Effector memory CD8-positive, alpha-beta T cell (primary cell): ENCODE data around the gene EPHB3.

Experiments
- ATAC-seq: fragments of 150-1000 bp; cut with Tn5 transposase; replicated peaks from 2 replicates; pipeline ENCODE4 v1.10.0; 2021; ENCODE audit warnings: mild to moderate bottlenecking, moderate library complexity
- DNase-seq, 3 experiments: peaks; one replicate each; pipeline ENCODE4 v3.0.0; 2021
- H3K27ac Mint-ChIP-seq, 2 donors: one replicate each; pipeline ENCODE4 v1.8.0; 2022; ENCODE audit warnings: mild to moderate bottlenecking in 2 of 2, mixed read lengths in 2 of 2, moderate library complexity in 2 of 2
- H3K27me3 Mint-ChIP-seq, 2 donors: one replicate each; pipeline ENCODE4 v1.8.0; 2022; ENCODE audit warnings: mixed read lengths in 2 of 2
- H3K36me3 Mint-ChIP-seq: one replicate; pipeline ENCODE4 v1.8.0; 2022; ENCODE audit warnings: mild to moderate bottlenecking, moderate library complexity, mixed read lengths; ENCODE audit not compliant: insufficient read depth
- H3K4me1 Mint-ChIP-seq, 2 donors: one replicate each; pipeline ENCODE4 v1.8.0; 2022; ENCODE audit warnings: low read depth in 2 of 2, mixed read lengths in 2 of 2
- H3K4me3 Mint-ChIP-seq, 2 donors: one replicate each; pipeline ENCODE4 v1.8.0; 2022; ENCODE audit warnings: mild to moderate bottlenecking in 2 of 2, mixed read lengths in 2 of 2, moderate library complexity in 2 of 2
- H3K9me3 Mint-ChIP-seq, 2 donors: one replicate each; pipeline ENCODE4 v1.8.0; 2022; ENCODE audit warnings: mixed read lengths in 2 of 2
- total RNA-seq, 9 experiments: gene quantifications; one replicate each; lab custom pipeline; 2026; lab: John Stamatoyannopoulos, UW

EPHB3 gene
- total RNA-seq: 0 to 0.39 (median 0.13) reads per million in 9 experiments

DNA sequence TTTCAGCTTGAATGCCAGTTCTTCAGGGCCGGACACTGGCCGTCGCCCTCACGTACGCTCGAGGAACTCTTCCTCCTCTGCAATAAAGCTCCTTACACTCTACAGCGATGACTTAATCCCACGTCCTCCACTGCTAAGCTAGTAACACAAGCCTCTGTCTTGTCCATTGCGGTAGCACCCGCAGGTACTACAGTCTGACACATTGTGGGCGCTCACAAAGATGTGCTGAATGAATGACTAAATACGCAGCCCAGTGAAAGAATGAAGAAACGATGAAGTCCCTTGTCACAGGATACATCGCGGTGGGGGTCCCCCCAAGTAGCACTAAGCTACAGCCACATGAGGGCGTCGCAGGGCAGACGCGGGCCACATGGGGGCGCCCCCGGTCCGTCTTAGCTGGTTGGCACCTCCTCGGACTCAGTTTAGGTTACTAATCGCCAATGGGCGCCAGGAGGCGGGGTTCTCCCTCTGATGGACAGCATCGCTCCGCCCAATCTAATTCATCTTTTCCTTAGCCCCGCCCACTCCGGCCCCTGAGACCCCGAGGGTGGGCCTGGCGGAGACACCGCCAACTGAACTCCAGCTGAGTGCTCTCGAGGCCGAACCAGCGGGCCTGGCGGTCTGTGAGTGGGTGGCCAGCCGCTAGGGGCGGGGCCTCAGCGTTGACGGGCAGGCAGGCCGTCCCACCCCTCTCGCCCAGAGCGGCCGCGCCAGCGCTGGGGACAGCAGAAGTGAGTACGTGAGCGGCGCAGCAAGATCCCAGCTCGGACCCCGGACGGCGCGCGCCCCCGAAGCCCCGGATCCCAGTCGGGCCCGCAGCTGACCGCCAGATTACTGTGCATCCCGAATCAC, at the start of gene EPHB3:
Gene EPHB3, plus strand, starts transcription at position 725 of the 852 bp plus-strand sequence. CDS start 451 bp downstream, outside the sequence.
- peaks cover 69 to 87% of the 10 kb centered on the region in 2 donors for H3K27me3 Mint-ChIP-seq
- ATAC-seq: peak; percentile 89
- peak within 1 kb of the TSS in 1 of 2 donors; percentile 4 for H3K27ac Mint-ChIP-seq
- H3K9me3 Mint-ChIP-seq: no peaks in the 10 kb centered on the region
- peak; percentile 85 to 88 (median 86) for DNase-seq
- peaks cover 10 to 14% of the 10 kb centered on the region in 2 donors for H3K4me1 Mint-ChIP-seq
- no peaks in the 10 kb centered on the region for H3K36me3 Mint-ChIP-seq
- H3K4me3 Mint-ChIP-seq: peak within 1 kb of the TSS; percentile 47 to 55

DNA sequence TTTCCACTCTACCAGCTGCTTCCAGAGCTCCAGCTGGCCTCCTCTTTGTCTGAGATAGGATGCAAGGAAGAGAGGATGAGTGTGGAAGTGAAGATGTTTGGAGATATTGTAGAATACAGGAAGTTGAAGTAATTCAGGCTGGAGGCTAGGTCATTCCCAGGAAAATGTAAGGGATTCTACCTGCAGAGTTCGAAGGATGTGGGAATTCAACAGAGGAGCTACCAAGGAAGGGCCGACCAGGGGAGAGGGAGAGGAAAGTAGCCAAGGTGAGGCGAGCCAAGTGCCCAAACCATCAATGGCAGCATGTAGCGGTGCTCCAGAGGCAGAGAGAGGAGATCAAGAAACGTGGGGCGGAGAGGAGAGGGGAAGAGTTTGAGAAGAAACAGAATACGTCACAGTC, 49.0 kb upstream of the EPHB3 start:
- peak overlapping the region in 1 of 2 donors; percentile 28 for H3K4me3 Mint-ChIP-seq
- peaks cover 78 to 96% of the 10 kb centered on the region in 2 donors for H3K27me3 Mint-ChIP-seq
- no peak overlapping the region for H3K27ac Mint-ChIP-seq
- ATAC-seq: no peak
- no peaks in the 10 kb centered on the region for H3K9me3 Mint-ChIP-seq
- H3K4me1 Mint-ChIP-seq: peaks cover 0 to 8% of the 10 kb centered on the region in 2 donors
- no peak for DNase-seq
- H3K36me3 Mint-ChIP-seq: no peaks in the 10 kb centered on the region

DNA sequence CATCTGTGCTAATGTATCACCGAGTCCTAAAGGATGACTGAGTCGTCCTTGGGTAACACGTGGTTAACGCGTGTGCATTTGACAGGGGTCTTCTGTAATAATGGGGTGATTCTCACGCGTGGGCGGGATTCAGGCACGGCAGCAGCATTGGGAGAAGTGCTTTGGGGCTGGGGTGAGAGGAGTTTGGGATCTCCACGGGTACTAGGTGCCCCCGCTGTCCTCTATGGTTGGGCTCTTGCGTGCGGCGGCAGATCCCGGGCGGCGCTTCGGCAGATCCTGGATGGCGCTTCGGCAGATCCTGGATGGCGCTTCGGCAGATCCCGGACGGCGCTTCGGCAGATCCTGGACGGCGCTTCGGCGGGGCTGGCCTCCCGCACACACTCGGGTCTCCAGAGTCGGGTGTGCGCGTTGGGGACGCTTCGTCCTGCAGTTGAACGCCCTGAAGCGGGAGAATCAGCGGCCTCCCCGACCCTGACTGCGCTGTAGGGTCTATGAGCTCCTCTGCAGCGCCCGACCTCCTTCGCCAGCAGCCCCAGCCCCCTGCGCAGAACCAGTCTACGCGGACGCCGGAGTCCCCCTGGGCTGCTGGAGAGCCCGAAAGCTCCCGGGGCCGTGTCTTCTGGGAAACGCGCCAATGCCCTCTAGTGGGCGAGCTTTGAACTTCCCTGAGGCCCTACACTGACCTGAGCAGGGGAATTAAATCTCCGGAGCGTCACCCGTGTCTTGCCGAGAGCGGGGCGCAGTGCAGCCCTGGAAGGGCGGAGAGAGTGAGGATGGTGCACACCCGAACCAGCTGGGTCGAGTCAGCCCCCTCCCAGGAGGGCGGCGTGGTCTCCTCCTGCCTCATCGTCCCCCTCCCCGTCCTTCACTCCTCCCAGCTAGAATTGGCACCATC, 48.1 kb upstream of the EPHB3 start:
- Mint-ChIP-seq H3K4me1 (peaks cover 0 to 8% of the 10 kb centered on the region in 2 donors), H3K27me3 (peaks cover 76 to 89% of the 10 kb centered on the region in 2 donors), H3K4me3 (peak overlapping the region; percentile 50 to 53), H3K36me3 (no peaks in the 10 kb centered on the region), H3K9me3 (no peaks in the 10 kb centered on the region), H3K27ac (no peak overlapping the region)
- DNase-seq: peak; percentile 79 to 81 (median 80)
- ATAC-seq: peak; percentile 99

DNA sequence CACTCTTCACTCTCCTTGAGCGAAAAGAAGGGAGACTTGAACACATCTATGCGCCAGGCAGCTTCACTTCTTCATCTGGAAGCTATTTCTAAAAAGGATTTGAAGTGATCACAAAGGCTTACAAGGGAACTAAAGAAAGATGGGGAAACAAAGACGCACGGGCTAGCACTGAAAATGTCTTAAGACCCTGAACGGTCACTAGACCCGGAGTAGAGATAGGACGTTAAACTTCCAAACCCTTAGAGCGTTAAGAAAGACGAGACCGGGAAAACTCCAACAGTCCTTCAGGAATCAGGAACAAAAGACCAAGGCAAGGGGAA, 47.5 kb upstream of the EPHB3 start:
- Mint-ChIP-seq H3K4me3 (peak overlapping the region in 1 of 2 donors; percentile 53), H3K27ac (no peak overlapping the region), H3K36me3 (no peaks in the 10 kb centered on the region), H3K27me3 (peaks cover 81 to 83% of the 10 kb centered on the region in 2 donors), H3K4me1 (peaks cover 0 to 8% of the 10 kb centered on the region in 2 donors), H3K9me3 (no peaks in the 10 kb centered on the region)
- no peak for DNase-seq
- ATAC-seq: no peak

DNA sequence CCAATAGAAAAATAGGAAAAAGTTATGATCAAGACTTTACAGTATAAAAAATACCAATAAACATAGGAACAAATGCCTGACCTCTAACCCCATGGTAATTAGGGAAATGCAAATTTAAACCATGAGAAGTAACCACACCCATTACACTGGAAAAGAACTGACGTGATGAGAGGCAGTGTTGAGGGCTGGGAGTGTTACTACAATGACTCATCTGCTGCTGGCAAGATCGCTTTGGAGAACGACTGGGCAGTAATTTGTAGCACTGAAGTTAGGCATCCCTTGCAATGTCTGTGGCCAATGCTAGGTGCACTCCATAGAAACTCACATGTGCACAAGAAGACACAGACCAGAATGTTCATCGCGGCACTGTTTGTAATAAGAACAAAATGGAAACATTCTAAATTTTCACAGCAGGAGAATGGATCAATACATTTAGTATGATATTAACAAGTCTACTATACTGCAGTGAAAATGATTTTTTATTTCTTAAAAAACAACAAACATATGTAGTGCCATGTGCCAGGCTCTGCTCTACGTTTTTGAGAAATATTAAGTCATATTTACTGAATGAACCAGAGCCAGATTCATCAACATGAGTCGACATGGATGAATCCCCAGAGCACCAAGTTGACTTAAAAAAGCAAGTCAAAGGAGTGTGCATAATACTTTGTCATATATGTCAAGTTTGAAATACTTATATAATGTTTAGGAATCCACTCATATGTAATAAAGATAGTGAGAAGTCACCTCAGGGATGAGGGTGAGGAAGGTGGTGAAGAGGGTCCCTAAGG, 37.6 kb upstream of the EPHB3 start:
- Mint-ChIP-seq H3K36me3 (no peaks in the 10 kb centered on the region), H3K9me3 (no peaks in the 10 kb centered on the region), H3K27ac (no peak overlapping the region), H3K27me3 (peaks cover 72% of the 10 kb centered on the region in 2 donors), H3K4me3 (no peak overlapping the region), H3K4me1 (peaks cover 5 to 7% of the 10 kb centered on the region in 2 donors)
- ATAC-seq (peak; percentile 32), DNase-seq (no peak)

DNA sequence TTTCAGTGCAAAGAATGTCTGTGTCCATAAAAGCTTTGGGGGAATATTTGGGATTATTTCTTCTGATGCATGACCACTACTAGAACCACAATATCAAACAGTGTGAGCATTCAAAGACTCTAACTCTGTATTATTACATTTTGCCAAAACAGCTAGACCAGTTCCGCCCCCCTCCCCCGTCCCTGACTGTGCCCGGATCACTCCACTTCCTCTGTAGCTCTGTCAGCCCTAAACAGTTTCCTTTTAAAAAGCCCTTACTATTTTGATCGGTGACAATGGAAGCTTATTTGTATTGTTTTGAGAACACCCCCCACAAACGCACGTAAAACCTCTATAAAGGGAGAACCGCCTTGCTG, 36.6 kb upstream of the EPHB3 start:
- DNase-seq (no peak), ATAC-seq (peak; percentile 66)
- H3K4me3 Mint-ChIP-seq: peak overlapping the region; percentile 78 to 79
- H3K4me1 Mint-ChIP-seq: peaks cover 5 to 7% of the 10 kb centered on the region in 2 donors
- H3K27me3 Mint-ChIP-seq: peaks cover 69 to 75% of the 10 kb centered on the region in 2 donors
- H3K9me3 Mint-ChIP-seq: no peaks in the 10 kb centered on the region
- H3K36me3 Mint-ChIP-seq: no peaks in the 10 kb centered on the region
- no peak overlapping the region for H3K27ac Mint-ChIP-seq

DNA sequence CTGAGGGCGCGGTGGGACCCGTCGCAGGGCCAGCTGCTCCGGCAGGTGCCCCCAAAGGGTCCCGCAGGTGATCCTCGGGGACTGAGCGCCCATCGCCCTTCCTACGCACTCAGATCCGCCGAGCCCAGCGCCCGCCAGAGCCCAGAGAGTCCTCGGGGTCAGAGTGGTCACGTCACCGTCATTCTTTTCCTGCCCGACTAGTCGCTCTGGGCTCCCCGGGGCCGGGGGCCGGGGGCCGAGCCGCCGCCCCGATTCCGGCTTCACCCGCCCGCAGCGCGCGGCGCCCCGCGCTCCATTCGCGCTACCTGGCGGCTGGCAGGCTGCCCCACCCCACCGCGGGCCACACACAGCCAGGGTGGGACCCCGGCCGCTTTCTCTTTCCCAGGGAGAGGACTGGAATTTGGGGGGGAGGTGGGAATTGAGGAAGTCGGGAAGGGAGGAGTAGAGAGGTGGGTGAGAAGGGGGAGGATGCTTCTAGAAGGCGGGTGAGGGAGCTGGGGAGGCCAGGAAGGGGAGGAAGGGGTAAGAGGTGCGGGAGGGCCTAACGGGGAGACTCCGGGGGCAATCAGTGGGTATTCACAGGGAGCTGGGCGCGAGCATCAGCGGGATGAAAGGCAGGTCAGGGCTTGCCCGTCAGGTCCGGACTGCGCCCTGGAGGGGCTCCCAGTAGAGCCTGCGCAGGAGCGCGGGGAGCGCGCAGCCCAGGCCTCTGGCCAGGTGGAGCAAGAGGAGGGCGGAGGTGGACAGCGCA, 36.1 kb upstream of the EPHB3 start:
- H3K4me1 Mint-ChIP-seq: peaks cover 5 to 7% of the 10 kb centered on the region in 2 donors
- peaks cover 74 to 81% of the 10 kb centered on the region in 2 donors for H3K27me3 Mint-ChIP-seq
- ATAC-seq: peak; percentile 46
- peak overlapping the region; percentile 78 to 79 for H3K4me3 Mint-ChIP-seq
- H3K9me3 Mint-ChIP-seq: no peaks in the 10 kb centered on the region
- H3K27ac Mint-ChIP-seq: no peak overlapping the region
- DNase-seq: no peak
- no peaks in the 10 kb centered on the region for H3K36me3 Mint-ChIP-seq

DNA sequence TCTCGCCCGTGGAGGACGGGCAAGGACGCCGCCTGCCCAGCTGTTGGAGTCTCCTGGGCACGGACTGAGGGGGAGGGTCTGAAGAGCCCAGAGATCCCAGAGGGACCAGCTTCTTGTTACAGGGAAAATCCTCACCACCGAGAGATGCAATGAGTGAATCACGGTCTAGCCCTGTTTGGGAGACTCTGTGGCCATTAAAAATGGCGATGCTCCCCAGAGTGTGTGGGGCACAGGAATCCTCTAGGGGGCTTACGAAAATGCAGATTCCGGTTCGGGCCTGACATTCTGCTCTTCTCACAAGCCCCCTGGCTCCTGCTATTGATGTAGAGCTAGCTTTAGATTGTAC, 35.5 kb upstream of the EPHB3 start:
- ATAC-seq: no peak
- Mint-ChIP-seq H3K27me3 (peaks cover 79 to 86% of the 10 kb centered on the region in 2 donors), H3K27ac (no peak overlapping the region), H3K4me3 (peak overlapping the region; percentile 78 to 79), H3K36me3 (no peaks in the 10 kb centered on the region), H3K9me3 (no peaks in the 10 kb centered on the region), H3K4me1 (peaks cover 5 to 7% of the 10 kb centered on the region in 2 donors)
- no peak for DNase-seq

DNA sequence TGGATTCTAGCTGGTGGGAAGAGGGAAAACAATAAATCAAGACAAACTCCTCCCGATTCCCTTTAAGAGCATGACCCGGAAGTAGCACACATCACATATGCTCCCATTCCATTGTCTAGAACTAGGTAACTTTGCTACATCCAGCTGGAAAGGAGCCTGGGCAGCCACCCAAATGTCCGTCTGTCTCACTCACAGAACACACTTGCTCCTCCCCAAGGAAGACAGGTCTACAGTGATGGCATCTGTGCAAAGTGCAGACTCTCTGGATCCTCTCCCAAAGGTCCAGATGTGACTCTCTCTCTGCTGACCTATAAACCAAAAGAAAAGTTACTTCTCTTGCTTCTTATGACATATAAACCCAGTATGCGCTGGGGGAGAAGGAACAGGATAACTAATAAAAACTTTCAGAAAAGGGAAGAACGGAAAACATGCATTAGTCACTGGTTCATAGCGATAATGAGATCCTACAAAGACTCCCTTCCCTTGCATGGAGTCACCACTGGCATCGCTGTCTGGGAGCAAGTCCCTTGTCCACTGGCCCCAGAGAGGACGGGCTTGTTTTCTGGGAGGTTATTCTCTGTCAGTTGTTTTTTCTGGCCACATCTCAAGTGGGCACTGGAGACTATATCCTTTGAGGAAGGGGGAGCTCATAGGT, 29.8 kb upstream of the EPHB3 start:
- no peak for DNase-seq
- no peak overlapping the region for H3K4me3 Mint-ChIP-seq
- no peaks in the 10 kb centered on the region for H3K9me3 Mint-ChIP-seq
- H3K27ac Mint-ChIP-seq: no peak overlapping the region
- H3K36me3 Mint-ChIP-seq: no peaks in the 10 kb centered on the region
- no peaks in the 10 kb centered on the region for H3K4me1 Mint-ChIP-seq
- ATAC-seq: no peak
- peaks cover 49 to 72% of the 10 kb centered on the region in 2 donors for H3K27me3 Mint-ChIP-seq

DNA sequence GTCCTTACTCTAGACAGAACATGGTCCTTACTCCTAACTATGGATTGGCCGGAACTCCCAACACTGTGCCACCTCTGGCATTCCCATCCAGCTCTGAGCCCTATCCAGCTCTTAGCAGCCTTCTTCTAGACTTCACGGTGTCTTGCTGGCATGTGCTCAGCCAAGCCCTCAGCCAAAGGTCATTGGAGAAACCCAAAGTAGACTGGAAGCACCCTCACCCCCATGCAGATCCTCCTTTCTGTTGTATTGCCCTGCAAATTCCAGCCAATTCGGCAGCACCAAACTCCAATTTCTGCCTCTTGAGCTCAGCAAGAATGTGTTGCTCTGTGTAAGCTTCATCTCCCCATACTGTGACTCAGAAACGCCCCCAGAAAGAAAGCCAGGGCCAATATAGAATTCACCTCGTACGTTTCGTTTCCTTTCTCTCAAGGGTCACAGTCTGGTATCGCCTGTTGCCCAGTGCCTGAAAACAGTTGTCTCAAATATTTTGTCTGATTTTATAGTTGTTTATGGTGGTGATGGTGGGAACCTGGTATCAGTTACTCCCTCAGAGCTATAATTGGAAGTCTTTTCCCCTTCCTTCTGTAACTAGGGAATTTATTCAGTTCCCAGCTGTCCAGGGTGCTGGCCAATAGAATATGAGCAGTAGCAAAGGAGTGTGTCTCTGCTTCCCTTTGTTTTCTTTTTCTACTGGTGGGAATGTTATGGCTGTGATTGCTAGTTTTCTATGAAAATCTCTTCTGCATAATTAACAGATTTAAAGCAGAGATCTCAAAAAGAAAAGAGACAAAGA, 28.4 kb upstream of the EPHB3 start:
- Mint-ChIP-seq H3K27me3 (peaks cover 37 to 60% of the 10 kb centered on the region in 2 donors), H3K4me3 (no peak overlapping the region), H3K36me3 (no peaks in the 10 kb centered on the region), H3K27ac (no peak overlapping the region), H3K4me1 (no peaks in the 10 kb centered on the region), H3K9me3 (no peaks in the 10 kb centered on the region)
- no peak for ATAC-seq
- no peak for DNase-seq

DNA sequence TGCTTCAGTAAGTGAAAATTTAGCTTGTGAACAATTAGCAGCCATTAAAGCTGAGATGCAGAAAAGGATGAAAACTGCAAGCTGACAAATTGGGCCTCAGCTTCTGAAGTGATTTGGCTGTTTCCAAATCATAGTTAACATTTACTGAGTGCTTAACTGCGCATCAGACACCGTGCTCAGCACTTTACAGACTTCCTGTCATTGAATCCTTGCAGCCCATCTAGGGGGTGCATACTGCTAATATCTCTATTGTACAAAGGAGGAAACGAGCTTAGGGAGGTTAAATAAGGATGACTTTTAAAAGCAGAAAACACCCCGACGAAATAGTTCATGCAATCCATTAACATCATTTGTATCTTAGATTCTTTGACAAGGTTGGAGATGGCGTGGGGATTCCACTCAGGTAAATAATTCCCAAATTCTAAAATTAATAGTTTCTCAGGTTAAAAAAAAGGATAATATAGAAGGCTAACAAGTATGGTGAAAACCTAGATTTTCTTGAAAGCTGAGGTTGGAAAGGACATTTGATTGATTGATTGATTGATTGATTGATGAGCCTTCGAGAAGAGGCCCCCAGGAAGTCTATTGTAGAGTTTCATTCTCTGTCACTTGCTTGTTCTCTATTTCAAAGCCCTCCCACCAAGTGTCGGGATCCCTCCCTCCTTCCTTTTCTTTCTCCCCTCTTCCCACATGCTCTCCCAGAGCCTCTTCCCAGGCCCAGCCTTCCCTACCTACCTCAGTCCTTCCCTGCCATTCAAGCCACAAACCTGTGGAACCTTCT, 23.5 kb upstream of the EPHB3 start:
- H3K36me3 Mint-ChIP-seq: no peaks in the 10 kb centered on the region
- DNase-seq: no peak
- peaks cover 48 to 64% of the 10 kb centered on the region in 2 donors for H3K27me3 Mint-ChIP-seq
- no peak overlapping the region for H3K4me3 Mint-ChIP-seq
- H3K9me3 Mint-ChIP-seq: no peaks in the 10 kb centered on the region
- no peaks in the 10 kb centered on the region for H3K4me1 Mint-ChIP-seq
- H3K27ac Mint-ChIP-seq: no peak overlapping the region
- no peak for ATAC-seq
